Suprapubic skin (tissue), 3 donors: ENCODE data around the gene POLR3E.

Experiments used
- POLR2A ChIP-seq, 2 donors: fragments of 450-650 bp; IDR thresholded peaks; one replicate each; pipeline ENCODE4 v1.6.1; 2017; ENCODE audit warnings: antibody characterized with exemption in 2 of 2, mild to moderate bottlenecking in 2 of 2, moderate library complexity in 2 of 2
- TF ChIP-seq, protein P1 (sequence below), 2 donors: fragments of 200-600 bp in 1 of 2; fragments of 450-650 bp in 1 of 2; sonication (generic) in 1 of 2; IDR thresholded peaks; one replicate each; pipeline ENCODE4 v1.5.1; 2016 to 2019; ENCODE audit warnings: antibody characterized with exemption in 2 of 2, mild to moderate bottlenecking in 1 of 2, moderate library complexity in 1 of 2

DNA sequence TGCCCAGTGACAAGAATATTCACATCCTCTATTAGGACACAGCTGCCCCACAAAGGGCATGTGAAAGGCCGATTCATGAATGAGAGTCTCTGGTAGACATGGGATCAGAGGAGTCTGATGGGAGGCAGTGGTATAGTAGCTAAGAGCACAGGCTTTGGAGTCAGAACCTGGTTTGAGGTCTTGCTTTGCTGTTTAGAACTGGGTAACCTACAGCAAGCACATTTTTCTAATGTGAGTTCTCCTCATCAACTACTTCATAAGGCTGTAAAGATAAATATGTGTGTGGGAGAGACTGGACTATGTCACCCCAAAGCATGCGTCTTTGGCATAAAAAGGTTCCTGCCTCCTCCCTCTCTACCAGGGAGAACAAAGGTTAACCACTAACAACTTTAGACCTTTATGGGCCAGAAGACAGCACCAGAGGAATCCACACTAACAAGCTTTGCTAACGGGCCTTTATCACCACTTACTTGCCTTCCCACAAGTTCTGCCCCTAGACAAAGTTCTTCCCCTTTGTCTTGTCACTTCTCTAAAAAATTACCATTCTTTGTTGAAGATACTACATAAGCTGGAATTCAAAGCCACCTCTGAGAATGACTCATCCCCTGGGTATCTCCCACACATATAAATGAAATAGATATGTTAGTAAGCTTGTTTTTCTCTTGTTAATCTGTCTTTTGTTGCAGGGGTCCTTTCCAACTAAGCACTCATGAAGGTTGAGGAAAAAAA, 56.1 kb downstream of the POLR3E start:
- TF ChIP-seq POLR2A (IDR thresholded peaks at IDR 0.05): no peak
- TF ChIP-seq, protein P1, sequence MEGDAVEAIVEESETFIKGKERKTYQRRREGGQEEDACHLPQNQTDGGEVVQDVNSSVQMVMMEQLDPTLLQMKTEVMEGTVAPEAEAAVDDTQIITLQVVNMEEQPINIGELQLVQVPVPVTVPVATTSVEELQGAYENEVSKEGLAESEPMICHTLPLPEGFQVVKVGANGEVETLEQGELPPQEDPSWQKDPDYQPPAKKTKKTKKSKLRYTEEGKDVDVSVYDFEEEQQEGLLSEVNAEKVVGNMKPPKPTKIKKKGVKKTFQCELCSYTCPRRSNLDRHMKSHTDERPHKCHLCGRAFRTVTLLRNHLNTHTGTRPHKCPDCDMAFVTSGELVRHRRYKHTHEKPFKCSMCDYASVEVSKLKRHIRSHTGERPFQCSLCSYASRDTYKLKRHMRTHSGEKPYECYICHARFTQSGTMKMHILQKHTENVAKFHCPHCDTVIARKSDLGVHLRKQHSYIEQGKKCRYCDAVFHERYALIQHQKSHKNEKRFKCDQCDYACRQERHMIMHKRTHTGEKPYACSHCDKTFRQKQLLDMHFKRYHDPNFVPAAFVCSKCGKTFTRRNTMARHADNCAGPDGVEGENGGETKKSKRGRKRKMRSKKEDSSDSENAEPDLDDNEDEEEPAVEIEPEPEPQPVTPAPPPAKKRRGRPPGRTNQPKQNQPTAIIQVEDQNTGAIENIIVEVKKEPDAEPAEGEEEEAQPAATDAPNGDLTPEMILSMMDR (IDR thresholded peaks at IDR 0.05): no peak
